Measurements from ENCODE around the gene COX8A. TPM values are rescaled to one million over a fixed set of nuclear protein-coding genes. Genes with fewer than 3 reads are reported as not detected.

COX8A gene
- polyA plus RNA-seq, 3 donors = 354 to 588 (median 526) TPM

DNA sequence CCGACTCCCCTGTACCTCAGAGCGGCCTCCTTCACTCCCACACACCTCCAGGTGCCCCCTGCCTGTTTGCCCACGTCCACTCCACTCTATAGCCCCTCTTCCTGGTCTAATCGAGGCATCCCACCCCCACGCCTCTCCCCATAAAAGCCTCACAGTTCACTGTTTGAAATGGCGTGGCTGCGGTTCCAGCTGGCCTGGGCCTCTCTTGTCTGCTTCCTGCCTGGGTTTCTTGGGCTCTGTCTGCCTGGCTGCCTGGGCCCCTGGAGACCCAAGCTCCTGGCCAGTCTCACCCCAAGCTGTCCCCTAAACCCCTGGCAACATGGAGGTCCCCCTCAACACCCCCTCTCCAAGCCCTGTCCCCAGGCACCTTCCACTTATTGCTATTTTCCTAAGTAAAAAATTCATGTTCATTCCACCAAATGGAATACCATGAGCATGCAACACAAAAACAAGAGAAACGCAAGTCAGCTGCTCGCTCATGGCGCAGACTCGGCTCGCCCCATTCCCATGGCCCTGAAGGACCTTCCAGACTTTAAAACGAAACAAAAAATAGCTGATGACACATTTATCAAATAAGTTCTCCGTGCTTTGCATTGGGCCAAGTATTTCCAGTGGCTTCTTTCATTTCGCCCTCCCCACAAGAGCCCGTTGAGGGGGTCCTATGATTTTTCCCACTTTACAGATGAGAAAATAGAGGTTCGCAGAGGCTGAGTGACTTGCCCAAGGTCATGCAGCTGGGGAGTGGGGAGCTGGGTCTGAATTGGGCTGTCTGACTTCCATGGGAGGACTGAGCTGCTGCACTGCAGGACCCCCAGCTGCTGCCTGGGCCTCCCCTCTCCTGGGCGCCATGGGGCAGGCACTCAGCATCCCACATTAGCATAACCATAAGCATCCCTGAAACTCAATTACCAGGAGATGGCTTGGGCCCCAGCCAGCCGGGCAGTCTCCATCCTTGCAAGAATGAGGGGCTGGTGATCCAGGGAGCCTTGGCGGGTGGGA is 49.6 kb downstream of the COX8A start:
- H3K9me3 Mint-ChIP-seq = no peaks in the 10 kb centered on the region
- DNase-seq = no peak
- H3K4me3 Mint-ChIP-seq = no peak overlapping the region
- no peaks in the 10 kb centered on the region for H3K36me3 Mint-ChIP-seq
- no peaks in the 10 kb centered on the region for H3K9me3 ChIP-seq (replicated peaks in 1 of 2; ENCODE audit: control insufficient read depth in 1 of 2, insufficient read depth in 1 of 2, low read length in 2 of 2)
- WGBS (ENCODE audit: insufficient coverage) = 87% methylated on average over 15 of the region's 20 CpGs
- no peaks in the 10 kb centered on the region for H3K27me3 ChIP-seq (ENCODE audit: control insufficient read depth in 2 of 2, insufficient read depth in 2 of 2, low read length in 2 of 2)
- no peak overlapping the region for H2AFZ ChIP-seq (ENCODE audit: insufficient read depth, low read depth, low read length, poor library complexity, severe bottlenecking)
- H3K4me2 ChIP-seq (replicated peaks; ENCODE audit: extremely low read depth, low read length, poor library complexity, severe bottlenecking) = no peak overlapping the region
- H3K4me3 ChIP-seq (replicated peaks in 1 of 3; ENCODE audit: low read depth in 2 of 3, low read length in 3 of 3) = no peak overlapping the region
- H3K4me1 Mint-ChIP-seq = peaks cover 21% of the 10 kb centered on the region
- intact Hi-C loops (cut with micrococcal nuclease) = no loop called here
- H3K79me2 ChIP-seq (ENCODE audit: insufficient read depth, low read length) = no peaks in the 10 kb centered on the region
- H3K9ac ChIP-seq (ENCODE audit: insufficient read depth, low read length, poor library complexity, severe bottlenecking) = no peak overlapping the region
- TF ChIP-seq, protein P1, sequence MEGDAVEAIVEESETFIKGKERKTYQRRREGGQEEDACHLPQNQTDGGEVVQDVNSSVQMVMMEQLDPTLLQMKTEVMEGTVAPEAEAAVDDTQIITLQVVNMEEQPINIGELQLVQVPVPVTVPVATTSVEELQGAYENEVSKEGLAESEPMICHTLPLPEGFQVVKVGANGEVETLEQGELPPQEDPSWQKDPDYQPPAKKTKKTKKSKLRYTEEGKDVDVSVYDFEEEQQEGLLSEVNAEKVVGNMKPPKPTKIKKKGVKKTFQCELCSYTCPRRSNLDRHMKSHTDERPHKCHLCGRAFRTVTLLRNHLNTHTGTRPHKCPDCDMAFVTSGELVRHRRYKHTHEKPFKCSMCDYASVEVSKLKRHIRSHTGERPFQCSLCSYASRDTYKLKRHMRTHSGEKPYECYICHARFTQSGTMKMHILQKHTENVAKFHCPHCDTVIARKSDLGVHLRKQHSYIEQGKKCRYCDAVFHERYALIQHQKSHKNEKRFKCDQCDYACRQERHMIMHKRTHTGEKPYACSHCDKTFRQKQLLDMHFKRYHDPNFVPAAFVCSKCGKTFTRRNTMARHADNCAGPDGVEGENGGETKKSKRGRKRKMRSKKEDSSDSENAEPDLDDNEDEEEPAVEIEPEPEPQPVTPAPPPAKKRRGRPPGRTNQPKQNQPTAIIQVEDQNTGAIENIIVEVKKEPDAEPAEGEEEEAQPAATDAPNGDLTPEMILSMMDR (IDR thresholded peaks at IDR 0.05) = no peak
- no peaks in the 10 kb centered on the region for H4K20me1 ChIP-seq (ENCODE audit: insufficient read depth, low read length)
- H3K36me3 ChIP-seq (replicated peaks in 1 of 2; ENCODE audit: control insufficient read depth in 1 of 2, insufficient read depth in 2 of 2, low read length in 2 of 2) = no peaks in the 10 kb centered on the region
- peaks cover 4 to 9% (median 6%) of the 10 kb centered on the region in 3 donors for H3K27me3 Mint-ChIP-seq (ENCODE audit: low read depth in 3 of 3)
- peaks cover 21 to 22% of the 10 kb centered on the region in 2 donors for H3K4me1 ChIP-seq (ENCODE audit: control insufficient read depth in 1 of 2, insufficient read depth in 2 of 2, low read length in 2 of 2)
- H3K27ac Mint-ChIP-seq = no peak overlapping the region
- H3K27ac ChIP-seq (ENCODE audit: low read depth in 1 of 2, low read length in 2 of 2) = no peak overlapping the region

DNA sequence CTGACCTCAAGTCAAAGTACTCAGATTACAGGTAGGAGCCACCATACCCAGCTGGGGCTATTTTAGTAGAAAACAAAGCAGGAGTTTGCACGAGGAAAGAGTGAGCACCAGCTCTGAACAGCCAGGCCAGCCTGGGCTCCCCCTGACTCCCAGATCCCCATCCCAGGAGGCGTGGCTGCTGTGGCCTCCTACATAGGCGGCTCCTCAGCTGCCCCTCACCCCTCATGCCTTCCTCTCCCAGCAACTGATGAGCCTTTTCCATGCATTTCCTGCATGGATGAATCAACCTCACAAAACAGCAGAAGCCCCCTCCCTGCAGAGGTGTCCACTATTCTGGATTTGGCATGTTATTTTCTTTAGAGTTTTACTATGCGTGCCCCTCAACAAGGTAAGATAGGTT is 50.8 kb downstream of the COX8A start:
- Mint-ChIP-seq H3K4me3 (no peak overlapping the region), H3K27me3 (ENCODE audit: low read depth in 3 of 3) (peaks cover 4 to 11% (median 6%) of the 10 kb centered on the region in 3 donors), H3K27ac (peak overlapping the region in 3 of 7 donors; percentile 15 to 41 (median 25)), H3K4me1 (peaks cover 22% of the 10 kb centered on the region), H3K36me3 (no peaks in the 10 kb centered on the region), H3K9me3 (no peaks in the 10 kb centered on the region)
- no peaks in the 10 kb centered on the region for H3K9me3 ChIP-seq (replicated peaks in 1 of 2; ENCODE audit: control insufficient read depth in 1 of 2, insufficient read depth in 1 of 2, low read length in 2 of 2)
- 87% methylated on average over 3 of the region's 4 CpGs for WGBS (ENCODE audit: insufficient coverage)
- H3K27me3 ChIP-seq (ENCODE audit: control insufficient read depth in 2 of 2, insufficient read depth in 2 of 2, low read length in 2 of 2) = no peaks in the 10 kb centered on the region
- no peaks in the 10 kb centered on the region for H3K79me2 ChIP-seq (ENCODE audit: insufficient read depth, low read length)
- H2AFZ ChIP-seq (ENCODE audit: insufficient read depth, low read depth, low read length, poor library complexity, severe bottlenecking) = no peak overlapping the region
- H3K4me1 ChIP-seq (ENCODE audit: control insufficient read depth in 1 of 2, insufficient read depth in 2 of 2, low read length in 2 of 2) = peaks cover 23 to 25% of the 10 kb centered on the region in 2 donors
- no peak for DNase-seq
- H4K20me1 ChIP-seq (ENCODE audit: insufficient read depth, low read length) = no peaks in the 10 kb centered on the region
- intact Hi-C loops (cut with micrococcal nuclease) = no loop called here
- H3K36me3 ChIP-seq (replicated peaks in 1 of 2; ENCODE audit: control insufficient read depth in 1 of 2, insufficient read depth in 2 of 2, low read length in 2 of 2) = no peaks in the 10 kb centered on the region
- no peak overlapping the region for H3K4me3 ChIP-seq (replicated peaks in 1 of 3; ENCODE audit: low read depth in 2 of 3, low read length in 3 of 3)
- TF ChIP-seq, protein P1 (IDR thresholded peaks at IDR 0.05) = no peak
- no peak overlapping the region for H3K27ac ChIP-seq (ENCODE audit: low read depth in 1 of 2, low read length in 2 of 2)
- no peak overlapping the region for H3K4me2 ChIP-seq (replicated peaks; ENCODE audit: extremely low read depth, low read length, poor library complexity, severe bottlenecking)
- no peak overlapping the region for H3K9ac ChIP-seq (ENCODE audit: insufficient read depth, low read length, poor library complexity, severe bottlenecking)

Small RNA genes lying within 50 kb of the gene (small RNA-seq; reads per million reads assigned to genes)
- gene RNU6-45P (ENCODE audit: insufficient read length, low read depth) = not detected

Other genes starting within 250 kb of the COX8A start
- 1 to 10 TPM in 1 of 3 donors, not detected in 2; 1.2 TPM for gene ZFTA, start 205.8 kb upstream of the COX8A start, polyA plus RNA-seq
- 1 to 10 TPM in 1 of 3 donors, under 1 TPM in 2; 0.10 to 3.3 (median 0.20) TPM for gene SPINDOC, start 161.2 kb upstream of the COX8A start, polyA plus RNA-seq
- 10 to 100 TPM; 32.4 to 55.7 (median 33.3) TPM for gene MARK2, start 135.5 kb upstream of the COX8A start, polyA plus RNA-seq
- not detected for gene RCOR2, start 57.5 kb upstream of the COX8A start, polyA plus RNA-seq
- gene NAA40, start 35.6 kb upstream of the COX8A start, polyA plus RNA-seq = 10 to 100 TPM in 1 of 3 donors, 1 to 10 TPM in 2; 1.5 to 14.5 (median 1.6) TPM
- 100 to 1,000 TPM; 131 to 170 (median 140) TPM for gene OTUB1, start 11.8 kb downstream of the COX8A start, polyA plus RNA-seq
- not detected for gene FLRT1, start 61.3 kb downstream of the COX8A start, polyA plus RNA-seq
- 1 to 10 TPM; 1.5 to 2.4 (median 2.2) TPM for gene MACROD1, start 191.5 kb downstream of the COX8A start, polyA plus RNA-seq
- 10 to 100 TPM; 44.5 to 52.0 (median 51.1) TPM for gene STIP1, start 211.6 kb downstream of the COX8A start, polyA plus RNA-seq
- 100 to 1,000 TPM; 289 to 421 (median 310) TPM for gene FERMT3, start 232.1 kb downstream of the COX8A start, polyA plus RNA-seq